Tibial nerve (tissue), 4 donors: ENCODE results near the gene DPEP3.

ENCODE experiments used
- EP300 ChIP-seq, 2 donors: sonication (generic); formaldehyde crosslinking; IDR thresholded peaks; one replicate each; pipeline ENCODE4 v1.6.1; 2017; ENCODE audit warnings: antibody characterized with exemption in 2 of 2, mild to moderate bottlenecking in 1 of 2
- POLR2A ChIP-seq, 2 donors: fragments of 450-650 bp; IDR thresholded peaks; one replicate each; pipeline ENCODE4 v1.6.1; 2017; ENCODE audit warnings: antibody characterized with exemption in 2 of 2, mild to moderate bottlenecking in 2 of 2, moderate library complexity in 2 of 2
- TF ChIP-seq, protein P1 (sequence below), 5 experiments: fragments of 200-600 bp in 3 of 5; fragments of 450-650 bp in 2 of 5; sonication (generic) in 3 of 5; IDR thresholded peaks; one replicate each; pipeline ENCODE4 v1.5.1; 2016 to 2019; ENCODE audit warnings: antibody characterized with exemption in 5 of 5, mild to moderate bottlenecking in 3 of 5, moderate library complexity in 2 of 5

- TF ChIP-seq POLR2A (IDR thresholded peaks at IDR 0.05): no peak
- TF ChIP-seq, protein P1, sequence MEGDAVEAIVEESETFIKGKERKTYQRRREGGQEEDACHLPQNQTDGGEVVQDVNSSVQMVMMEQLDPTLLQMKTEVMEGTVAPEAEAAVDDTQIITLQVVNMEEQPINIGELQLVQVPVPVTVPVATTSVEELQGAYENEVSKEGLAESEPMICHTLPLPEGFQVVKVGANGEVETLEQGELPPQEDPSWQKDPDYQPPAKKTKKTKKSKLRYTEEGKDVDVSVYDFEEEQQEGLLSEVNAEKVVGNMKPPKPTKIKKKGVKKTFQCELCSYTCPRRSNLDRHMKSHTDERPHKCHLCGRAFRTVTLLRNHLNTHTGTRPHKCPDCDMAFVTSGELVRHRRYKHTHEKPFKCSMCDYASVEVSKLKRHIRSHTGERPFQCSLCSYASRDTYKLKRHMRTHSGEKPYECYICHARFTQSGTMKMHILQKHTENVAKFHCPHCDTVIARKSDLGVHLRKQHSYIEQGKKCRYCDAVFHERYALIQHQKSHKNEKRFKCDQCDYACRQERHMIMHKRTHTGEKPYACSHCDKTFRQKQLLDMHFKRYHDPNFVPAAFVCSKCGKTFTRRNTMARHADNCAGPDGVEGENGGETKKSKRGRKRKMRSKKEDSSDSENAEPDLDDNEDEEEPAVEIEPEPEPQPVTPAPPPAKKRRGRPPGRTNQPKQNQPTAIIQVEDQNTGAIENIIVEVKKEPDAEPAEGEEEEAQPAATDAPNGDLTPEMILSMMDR (IDR thresholded peaks at IDR 0.05): no peak
- no peak for TF ChIP-seq EP300 (IDR thresholded peaks at IDR 0.05)
Observed at GRCh38 chr16:67930678-67931211, 49.6 kb downstream of the DPEP3 start.
